Right ventricle myocardium inferior (tissue), 1 donor: Measurements from ENCODE around the gene FGFBP3. TPM values are rescaled to one million over a fixed set of nuclear protein-coding genes. Genes with fewer than 3 reads are reported as not detected.

Source experiments
- ATAC-seq: fragments of 200-7000 bp; cut with Tn5 transposase; one replicate; pipeline ENCODE4 v1.9.1; 2020; ENCODE audit warnings: mild to moderate bottlenecking, moderate library complexity
- DNase-seq: peaks from one replicate; pipeline ENCODE4 v3.0.0; 2021; ENCODE audit errors: missing footprints
- intact Hi-C: fragments of 100-400 bp; cut with DNase I; formaldehyde crosslinking; loops from one replicate; pipeline ENCODE4 v1.11.0; 2022
- total RNA-seq: library from RNA; stranded (reverse); fragmentation: NEBNext Ultra II Directional; extraction: Animal tissue kit (Norgen Biotek cat#: 25700); gene quantifications from one replicate; pipeline ENCODE4 v1.2.1, GENCODE V29; 2021
- donor health status: DM: no; HTN: yes; CAD: no; lungs with severe emphysema.

FGFBP3 gene
- total RNA-seq, 1 donor from 2014 or later = 0.32 TPM

DNA sequence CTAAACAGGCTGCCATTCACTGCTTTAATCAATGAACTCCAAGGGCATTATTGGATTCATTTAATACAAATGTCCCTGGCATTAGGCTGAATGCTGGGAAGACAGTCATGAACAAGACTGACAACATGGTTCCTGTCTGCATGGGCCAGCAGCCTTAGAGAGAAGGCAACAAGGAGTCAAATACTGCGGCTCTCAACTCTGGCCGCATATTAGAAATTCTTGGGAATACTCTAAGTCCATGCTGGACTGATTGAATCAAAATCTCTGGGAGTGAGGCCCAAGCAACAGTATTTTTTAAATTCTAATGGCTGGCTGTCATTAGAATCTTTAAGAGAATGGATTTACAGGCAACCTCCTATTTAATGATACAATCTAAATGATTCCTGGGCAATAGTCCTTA, 34.1 kb downstream of the FGFBP3 start:
- ATAC-seq = no peak
- DNase-seq = no peak
- intact Hi-C loops = no loop called here

- no peak for ATAC-seq
- intact Hi-C loops = no loop called here
- DNase-seq = no peak
These were observed 43.7 kb downstream of the FGFBP3 start for GRCh38 chr10:91865562-91866081.

GRCh38 chr10:91864744-91865143, 44.5 kb downstream of the FGFBP3 start:
- DNase-seq (no peak), ATAC-seq (no peak)
- intact Hi-C loops = no loop called here

- ATAC-seq (no peak), DNase-seq (no peak)
- intact Hi-C loops = no loop called here
These were observed 45.2 kb downstream of the FGFBP3 start for GRCh38 chr10:91864099-91864498.

DNA sequence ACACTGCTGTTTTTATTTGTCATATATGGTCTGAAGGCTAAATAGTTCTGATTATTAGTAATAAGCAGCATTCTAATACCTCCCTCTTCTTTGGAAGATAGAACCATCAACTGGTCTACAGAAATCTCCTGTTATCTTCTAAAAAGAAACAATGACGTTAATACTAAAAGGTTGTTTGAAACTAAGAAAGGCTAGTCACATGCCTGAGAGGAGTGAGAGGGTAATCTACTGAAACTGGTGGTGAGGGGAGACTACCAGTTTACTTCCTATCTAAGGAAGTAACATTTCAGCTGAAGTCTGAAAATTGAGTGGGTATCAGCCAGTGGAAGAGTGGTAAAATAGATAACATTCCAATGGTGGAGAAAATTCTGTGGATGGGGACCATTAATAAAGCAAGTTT, 48.4 kb downstream of the FGFBP3 start:
- no peak for ATAC-seq
- intact Hi-C loops = no loop called here

DNA sequence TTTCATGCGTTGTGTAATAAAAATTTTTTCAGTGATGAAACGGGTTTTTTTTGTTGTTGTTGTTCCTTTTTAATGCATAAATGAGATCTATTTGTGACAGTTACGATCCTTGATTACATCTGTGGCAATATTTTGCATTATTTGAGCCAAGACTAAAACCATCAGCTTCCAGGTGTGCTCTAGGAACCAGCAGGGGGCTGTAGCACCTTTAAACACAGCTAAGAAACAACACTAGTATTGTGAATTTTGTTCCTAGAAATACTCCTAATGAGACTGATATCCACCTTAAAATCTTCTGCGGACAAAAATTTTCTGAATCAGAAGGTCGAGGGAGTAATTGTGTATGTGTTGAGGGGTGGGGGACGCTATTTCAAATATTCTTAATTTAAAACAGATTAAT, 52.6 kb downstream of the FGFBP3 start:
- no peak for ATAC-seq
- DNase-seq = no peak
- intact Hi-C loops = no loop called here

More for the DNA sequence above, 48.4 kb downstream of the FGFBP3 start:
- no peak for DNase-seq

Other genes starting within 250 kb of the FGFBP3 start
- 13.5 TPM for gene TNKS2, start 111.1 kb downstream of the FGFBP3 start, total RNA-seq
- 10.4 TPM for gene BTAF1, start 14.3 kb upstream of the FGFBP3 start, total RNA-seq